GM12874 (cell line): Measurements from ENCODE around the gene PTGR3.

Experiments
- CTCF ChIP-seq: IDR thresholded peaks from 2 replicates; pipeline ENCODE4 v1.5.1; 2011; ENCODE audit warnings: low read depth, mild to moderate bottlenecking, control low read depth, low read length, moderate library complexity; ENCODE audit not compliant: insufficient read depth

The PTGR3 gene

GRCh38 chr18:75218065-75218923 is 9.4 kb upstream of the PTGR3 start:
- TF ChIP-seq CTCF: no peak

GRCh38 chr18:75216911-75217689 is 8.2 kb upstream of the PTGR3 start:
- no peak for TF ChIP-seq CTCF

GRCh38 chr18:75216212-75216910 is 7.4 kb upstream of the PTGR3 start:
- no peak for TF ChIP-seq CTCF

GRCh38 chr18:75215663-75216062 is 6.7 kb upstream of the PTGR3 start:
- no peak for TF ChIP-seq CTCF

GRCh38 chr18:75214766-75215510 is 6.0 kb upstream of the PTGR3 start:
- no peak for TF ChIP-seq CTCF

GRCh38 chr18:75214332-75214690 is 5.4 kb upstream of the PTGR3 start:
- TF ChIP-seq CTCF: no peak
